Measurements from ENCODE around the gene TCP11L1.

Gene TCP11L1

GRCh38 chr11:33064033-33064825 is 24.9 kb downstream of the TCP11L1 start:
- no peak overlapping the region for H3K9ac ChIP-seq (ENCODE audit: low read length)
- TF ChIP-seq CTCF (IDR thresholded peaks at IDR 0.05; ENCODE audit: low read length) (no peak), EZH2phosphoT487 (IDR thresholded peaks at IDR 0.05; ENCODE audit: low read length) (no peak)
- no peak overlapping the region for H2AFZ ChIP-seq (ENCODE audit: low read length)
- H3F3A ChIP-seq (ENCODE audit: insufficient read depth, low read length), result no peaks in the 10 kb centered on the region
- no peaks in the 10 kb centered on the region for H3K27me3 ChIP-seq (replicated peaks; ENCODE audit: insufficient read depth, low read length)
- H3K4me1 ChIP-seq (ENCODE audit: low read length), result no peaks in the 10 kb centered on the region
- H3K79me2 ChIP-seq (ENCODE audit: low read length), result no peaks in the 10 kb centered on the region
- no peaks in the 10 kb centered on the region for H3K36me3 ChIP-seq (replicated peaks; ENCODE audit: insufficient read depth, low read length)
- DNase-seq, result no peak
- H3K4me3 ChIP-seq (ENCODE audit: low read length), result no peak overlapping the region
- H3K9me2 ChIP-seq (replicated peaks; ENCODE audit: insufficient read depth, low read length), result no peaks in the 10 kb centered on the region
- H4K20me1 ChIP-seq (ENCODE audit: insufficient read depth, low read length), result no peaks in the 10 kb centered on the region
- H3K9me3 ChIP-seq (replicated peaks; ENCODE audit: insufficient read depth, low read length), result no peaks in the 10 kb centered on the region
- no peak overlapping the region for H3K27ac ChIP-seq (ENCODE audit: low read length)
- no peak overlapping the region for H3K4me2 ChIP-seq (ENCODE audit: low read depth, low read length)

- Histone ChIP-seq H3K27ac (ENCODE audit: low read length) (no peak overlapping the region), H4K20me1 (ENCODE audit: insufficient read depth, low read length) (no peaks in the 10 kb centered on the region)
- no peak for TF ChIP-seq EZH2phosphoT487 (IDR thresholded peaks at IDR 0.05; ENCODE audit: low read length)
- TF ChIP-seq EZH2 (optimal IDR thresholded peaks at IDR 0.05; ENCODE audit: low read depth, low read length), result no peak
- no peak for TF ChIP-seq CTCF (IDR thresholded peaks at IDR 0.05; ENCODE audit: low read length)
Observed at GRCh38 chr11:33064866-33065265, 25.5 kb downstream of the TCP11L1 start.

GRCh38 chr11:33065445-33066178 is 26.2 kb downstream of the TCP11L1 start:
- no peaks in the 10 kb centered on the region for H3K27me3 ChIP-seq (replicated peaks; ENCODE audit: insufficient read depth, low read length)
- no peak overlapping the region for H3K9ac ChIP-seq (ENCODE audit: low read length)
- no peak overlapping the region for H2AFZ ChIP-seq (ENCODE audit: low read length)
- H3K4me3 ChIP-seq (ENCODE audit: low read length), result no peak overlapping the region
- peak; percentile 48 for DNase-seq
- no peak overlapping the region for H3K4me2 ChIP-seq (ENCODE audit: low read depth, low read length)
- TF ChIP-seq EZH2phosphoT487 (IDR thresholded peaks at IDR 0.05; ENCODE audit: low read length), result no peak
- peak; percentile 80 for TF ChIP-seq CTCF (IDR thresholded peaks at IDR 0.05; ENCODE audit: low read length)
- TF ChIP-seq EZH2 (optimal IDR thresholded peaks at IDR 0.05; ENCODE audit: low read depth, low read length), result no peak
- no peaks in the 10 kb centered on the region for H3K9me3 ChIP-seq (replicated peaks; ENCODE audit: insufficient read depth, low read length)
- no peaks in the 10 kb centered on the region for H3K4me1 ChIP-seq (ENCODE audit: low read length)
- H3F3A ChIP-seq (ENCODE audit: insufficient read depth, low read length), result no peaks in the 10 kb centered on the region
- H3K36me3 ChIP-seq (replicated peaks; ENCODE audit: insufficient read depth, low read length), result no peaks in the 10 kb centered on the region
- no peaks in the 10 kb centered on the region for H4K20me1 ChIP-seq (ENCODE audit: insufficient read depth, low read length)
- H3K9me2 ChIP-seq (replicated peaks; ENCODE audit: insufficient read depth, low read length), result no peaks in the 10 kb centered on the region
- no peak overlapping the region for H3K27ac ChIP-seq (ENCODE audit: low read length)
- H3K79me2 ChIP-seq (ENCODE audit: low read length), result no peaks in the 10 kb centered on the region

More at GRCh38 chr11:33064866-33065265, 25.5 kb downstream of the TCP11L1 start:
- no peak overlapping the region for H2AFZ ChIP-seq (ENCODE audit: low read length)
- H3K79me2 ChIP-seq (ENCODE audit: low read length), result no peaks in the 10 kb centered on the region
- H3K9ac ChIP-seq (ENCODE audit: low read length), result no peak overlapping the region
- H3K36me3 ChIP-seq (replicated peaks; ENCODE audit: insufficient read depth, low read length), result no peaks in the 10 kb centered on the region
- no peaks in the 10 kb centered on the region for H3F3A ChIP-seq (ENCODE audit: insufficient read depth, low read length)
- H3K27me3 ChIP-seq (replicated peaks; ENCODE audit: insufficient read depth, low read length), result no peaks in the 10 kb centered on the region
- no peak overlapping the region for H3K4me2 ChIP-seq (ENCODE audit: low read depth, low read length)
- no peaks in the 10 kb centered on the region for H3K9me3 ChIP-seq (replicated peaks; ENCODE audit: insufficient read depth, low read length)
- DNase-seq, result no peak
- no peak overlapping the region for H3K4me3 ChIP-seq (ENCODE audit: low read length)
- no peaks in the 10 kb centered on the region for H3K9me2 ChIP-seq (replicated peaks; ENCODE audit: insufficient read depth, low read length)
- H3K4me1 ChIP-seq (ENCODE audit: low read length), result no peaks in the 10 kb centered on the region

All from MM.1S (cell line).